Measurements from ENCODE around the gene TNIK. TPM values are rescaled to one million over a fixed set of nuclear protein-coding genes. Genes with fewer than 3 reads are reported as not detected.

The TNIK gene
- total RNA-seq, 6 experiments from 2014 or later = 10.6 to 17.2 (median 11.8) TPM

DNA sequence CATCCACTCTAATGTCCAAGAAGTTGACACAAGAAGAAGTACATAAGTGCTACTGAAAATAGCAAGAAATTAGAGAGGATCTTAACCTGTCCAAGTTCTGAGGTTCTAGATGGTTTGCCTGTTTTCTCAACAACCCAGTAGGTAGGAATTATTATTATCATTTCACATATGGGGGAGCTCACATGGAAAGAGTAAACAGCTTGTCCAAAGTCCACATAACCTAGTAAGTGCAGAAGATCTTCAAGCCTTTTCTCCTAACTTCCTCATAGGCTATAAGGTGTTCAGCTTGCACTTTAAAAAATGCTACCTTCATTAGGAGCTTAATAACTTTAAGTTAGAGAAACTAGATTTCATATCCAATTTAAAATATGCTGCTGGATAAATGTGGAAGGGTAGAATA, 436.6 kb downstream of the TNIK start:
- TF ChIP-seq CTCF (IDR thresholded peaks at IDR 0.05) = no peak
- DNase-seq = no peak
- no peak overlapping the region for H3K4me3 Mint-ChIP-seq
- peaks cover 3% of the 10 kb centered on the region for H3K4me1 Mint-ChIP-seq (ENCODE audit: low read depth)
- no peak overlapping the region for H3K27ac Mint-ChIP-seq
- H3K9me3 Mint-ChIP-seq = no peaks in the 10 kb centered on the region
- H3K36me3 Mint-ChIP-seq (ENCODE audit: low read depth) = no peaks in the 10 kb centered on the region
- H3K27me3 Mint-ChIP-seq (ENCODE audit: insufficient read depth) = no peaks in the 10 kb centered on the region

- H3K4me3 Mint-ChIP-seq = no peak overlapping the region
- peaks cover 8% of the 10 kb centered on the region for H3K4me1 Mint-ChIP-seq (ENCODE audit: low read depth)
- no peak for TF ChIP-seq CTCF (IDR thresholded peaks at IDR 0.05)
- H3K27me3 Mint-ChIP-seq (ENCODE audit: insufficient read depth) = no peaks in the 10 kb centered on the region; the same call in 1 of the 2 replicates
- no peak overlapping the region for H3K27ac Mint-ChIP-seq
- no peaks in the 10 kb centered on the region for H3K36me3 Mint-ChIP-seq (ENCODE audit: low read depth)
- H3K9me3 Mint-ChIP-seq = no peaks in the 10 kb centered on the region
- DNase-seq = no peak
Measured at GRCh38 chr3:171021377-171021776, 438.8 kb downstream of the TNIK start.

DNA sequence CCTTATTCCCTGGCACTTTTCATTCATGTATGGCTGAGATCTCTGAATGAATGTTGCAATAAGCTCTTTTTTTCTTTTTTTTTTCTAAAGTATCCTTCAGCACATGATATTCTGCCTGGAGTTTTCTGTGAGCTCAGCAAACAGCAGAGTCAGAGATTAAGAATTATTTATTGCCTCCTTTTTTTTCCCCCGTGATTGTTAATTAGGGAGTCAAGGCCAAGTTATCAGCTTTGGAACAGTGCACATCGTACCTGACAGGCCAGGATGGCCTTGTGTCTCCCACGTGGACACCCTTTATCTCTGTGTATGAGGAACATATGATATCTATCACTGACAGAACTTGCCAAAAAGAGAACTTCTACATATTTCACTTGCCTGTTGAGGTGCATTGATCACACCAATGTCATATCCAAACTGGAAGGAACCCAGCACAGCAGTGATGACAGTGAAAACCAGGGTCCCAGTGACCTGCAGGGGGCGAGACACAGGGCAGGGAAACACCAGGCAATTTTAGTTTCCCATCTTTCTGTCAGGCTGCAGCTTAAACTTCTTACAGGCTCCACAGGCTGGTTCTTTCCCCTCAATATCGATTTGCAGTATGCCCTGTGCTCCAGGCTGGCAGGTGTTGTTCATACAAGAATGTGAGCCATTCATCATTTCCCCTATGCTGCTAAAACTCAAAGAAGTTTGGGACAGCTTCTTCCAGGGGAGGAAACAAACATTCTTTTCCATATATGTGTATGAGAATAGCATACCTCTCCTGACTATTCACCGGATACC, 441.9 kb downstream of the TNIK start:
- Mint-ChIP-seq H3K9me3 (no peaks in the 10 kb centered on the region), H3K27me3 (ENCODE audit: insufficient read depth) (no peaks in the 10 kb centered on the region; the same call in 1 of the 2 replicates), H3K4me3 (no peak overlapping the region), H3K36me3 (ENCODE audit: low read depth) (no peaks in the 10 kb centered on the region), H3K27ac (no peak overlapping the region), H3K4me1 (ENCODE audit: low read depth) (peaks cover 8% of the 10 kb centered on the region)
- TF ChIP-seq CTCF (IDR thresholded peaks at IDR 0.05) = peak; percentile 69
- DNase-seq = no peak

DNA sequence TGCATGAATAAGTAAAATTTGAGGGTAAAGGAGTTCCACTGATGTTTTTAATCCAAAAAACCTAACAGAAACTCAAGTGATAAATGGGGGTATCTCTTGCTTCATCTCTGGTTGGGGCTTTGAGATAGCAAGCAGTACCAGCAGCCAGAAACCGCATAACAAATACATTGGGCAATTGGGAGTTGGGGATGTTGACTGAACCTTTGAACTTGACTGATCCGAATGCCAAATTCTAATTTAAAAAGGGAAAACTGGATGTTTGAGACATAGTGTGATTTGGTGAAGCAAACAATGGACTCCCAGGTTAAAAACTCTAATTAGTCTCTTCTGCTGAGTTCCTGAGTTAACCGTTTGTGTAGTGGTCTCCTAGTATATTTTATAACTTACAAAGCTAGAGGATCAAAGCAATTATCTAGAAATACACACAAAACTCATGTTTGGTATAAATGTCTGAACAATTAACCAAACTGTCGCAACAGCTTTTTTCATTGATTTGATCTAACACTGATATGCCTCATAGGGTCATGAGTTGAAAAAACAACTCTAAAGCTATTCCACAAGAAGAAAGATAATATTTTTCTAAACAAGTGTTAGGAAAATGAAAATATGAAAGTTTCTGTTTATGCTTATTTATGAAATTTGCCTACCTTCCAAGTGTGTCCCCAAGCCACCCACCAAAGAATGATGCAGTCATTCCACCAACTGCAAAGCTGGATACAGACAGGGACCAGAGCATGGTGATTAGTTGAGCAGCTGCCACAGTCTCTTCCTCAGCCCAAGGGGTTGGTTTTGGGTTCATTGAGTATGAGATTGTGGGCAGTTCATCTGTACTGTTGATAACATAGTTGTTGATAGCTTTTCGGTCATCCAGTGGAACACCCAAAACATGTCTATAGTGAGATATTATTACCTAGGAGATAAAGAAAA, 446.1 kb downstream of the TNIK start:
- TF ChIP-seq CTCF (IDR thresholded peaks at IDR 0.05) = no peak
- Mint-ChIP-seq H3K36me3 (ENCODE audit: low read depth) (no peaks in the 10 kb centered on the region), H3K4me1 (ENCODE audit: low read depth) (peaks cover 8% of the 10 kb centered on the region), H3K27ac (no peak overlapping the region), H3K4me3 (no peak overlapping the region), H3K9me3 (no peaks in the 10 kb centered on the region), H3K27me3 (ENCODE audit: insufficient read depth) (no peaks in the 10 kb centered on the region; the same call in 1 of the 2 replicates)
- DNase-seq = no peak

DNA sequence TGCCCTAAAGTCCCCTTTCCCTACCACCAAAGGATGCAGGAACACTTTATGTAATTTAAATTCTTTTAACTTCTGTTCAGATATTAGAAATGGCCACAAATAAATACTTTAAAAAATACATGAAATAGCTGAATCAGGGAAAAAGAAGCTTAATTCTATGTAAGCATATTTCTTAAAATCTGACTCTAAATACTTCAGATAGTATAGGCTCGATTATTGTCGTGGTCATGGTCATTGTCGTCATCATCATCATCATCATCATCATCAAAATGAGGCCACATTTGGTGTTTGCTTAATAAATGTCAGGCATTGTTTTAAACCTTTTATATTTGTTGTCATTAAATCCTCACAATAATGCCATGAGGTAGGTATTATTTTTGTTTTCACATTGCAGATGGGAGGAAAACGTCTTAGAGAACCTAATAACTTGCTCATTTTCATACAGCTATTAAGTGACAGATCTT, 448.3 kb downstream of the TNIK start:
- Mint-ChIP-seq H3K4me1 (ENCODE audit: low read depth) (peaks cover 2% of the 10 kb centered on the region; the same call in 1 of the 2 replicates), H3K36me3 (ENCODE audit: low read depth) (no peaks in the 10 kb centered on the region), H3K27ac (no peak overlapping the region), H3K27me3 (ENCODE audit: insufficient read depth) (no peaks in the 10 kb centered on the region; the same call in 1 of the 2 replicates), H3K4me3 (no peak overlapping the region), H3K9me3 (no peaks in the 10 kb centered on the region)
- DNase-seq = no peak
- no peak for TF ChIP-seq CTCF (IDR thresholded peaks at IDR 0.05)

Small RNA genes within 50 kb of the gene (microRNA-seq; reads per million reads assigned to microRNA genes)
- gene MIR569 = not detected

Measured in HFFc6 (cell line).